T-helper 1 cell (primary cell): Measurements from ENCODE around the gene ROGDI.

Experiments
- DNase-seq, 5 donors: peaks; one replicate each; pipeline ENCODE4 v3.0.0-alpha.2; 2012 to 2020

ROGDI gene

DNA sequence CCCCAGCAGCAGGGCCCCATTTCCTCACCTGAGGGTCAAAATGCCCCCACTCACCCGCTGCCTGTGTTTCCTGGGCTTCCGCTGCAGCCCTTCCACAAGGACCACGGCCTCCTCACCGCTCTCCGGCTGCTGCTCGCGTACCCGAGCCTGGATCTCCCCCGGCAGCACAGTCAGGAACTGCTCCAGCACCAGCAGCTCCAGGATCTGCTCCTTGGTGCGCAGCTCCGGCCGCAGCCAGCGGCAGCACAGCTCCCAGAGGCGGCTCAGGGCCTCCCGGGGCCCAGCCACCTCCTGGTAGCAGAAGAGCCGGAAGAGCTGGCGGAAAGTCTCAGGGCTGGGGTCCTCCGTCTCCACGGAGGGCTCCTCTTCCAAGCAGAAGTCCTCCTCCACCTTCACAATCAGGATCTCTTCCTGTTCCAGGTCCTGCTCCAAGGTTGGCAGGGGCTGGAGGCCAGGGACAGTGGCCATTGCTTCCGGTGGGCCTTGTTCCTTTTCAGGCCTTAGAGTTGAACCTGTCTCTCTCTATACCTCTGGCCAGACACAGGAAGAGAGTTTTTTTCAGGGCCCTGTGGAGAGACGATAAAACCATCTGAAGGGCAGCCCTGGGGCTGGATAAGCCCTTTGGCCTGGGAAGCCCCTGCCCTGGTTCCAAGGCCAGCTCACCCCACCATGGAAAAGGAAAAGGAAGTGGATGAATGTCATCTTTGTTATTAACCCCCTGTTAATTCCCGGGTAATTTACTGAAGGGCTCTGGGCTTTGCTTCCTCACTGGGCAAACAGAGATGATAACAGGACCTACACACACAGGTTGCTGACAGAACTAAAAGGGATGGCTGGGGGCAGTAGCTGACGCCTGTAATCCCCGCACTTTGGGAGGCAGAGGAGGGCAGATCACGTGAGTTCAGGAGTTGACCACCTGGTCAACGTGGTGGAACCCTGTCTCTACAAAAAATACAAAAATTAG, 36.6 kb downstream of the ROGDI start:
- DNase-seq, result no peak

DNA sequence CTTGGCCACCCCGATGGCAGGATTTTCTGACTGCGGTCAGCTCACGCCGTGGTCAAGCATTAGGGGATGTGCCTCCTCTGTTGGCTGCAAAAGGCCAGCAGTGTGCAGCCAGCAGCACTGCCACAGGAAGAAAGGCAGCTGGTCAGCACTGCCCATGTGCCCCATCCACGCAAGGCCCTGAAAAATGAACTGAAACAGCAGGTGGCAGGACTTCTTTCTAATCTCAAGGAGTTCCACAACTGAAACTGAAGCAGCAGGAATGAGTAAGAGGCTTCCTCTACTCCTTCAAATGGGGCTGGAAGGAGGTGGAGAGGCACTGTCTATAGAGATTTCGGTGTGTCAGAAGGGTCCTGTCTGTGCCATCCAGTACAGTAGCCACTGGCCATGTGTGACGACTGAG, 38.6 kb downstream of the ROGDI start:
- DNase-seq, result no peak

DNA sequence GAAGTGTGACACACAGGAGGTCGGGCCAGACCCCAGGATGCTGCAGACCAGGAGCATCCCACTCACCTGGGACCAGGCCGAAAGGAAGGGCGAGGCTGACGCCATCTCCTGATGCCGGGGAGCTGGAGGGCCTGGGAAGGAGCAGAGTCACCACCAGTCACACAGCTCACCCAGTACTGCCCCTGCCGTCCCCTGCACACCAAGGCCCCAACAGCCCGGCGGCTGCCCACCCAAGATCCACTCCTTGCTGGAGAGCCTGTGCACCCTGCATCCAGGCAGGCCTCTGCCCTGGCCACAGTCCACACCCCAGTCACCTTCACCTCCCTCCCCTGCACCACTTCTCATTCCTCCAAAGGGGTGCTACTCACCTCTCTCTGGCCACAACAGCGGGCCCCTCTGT, 40.2 kb downstream of the ROGDI start:
- DNase-seq, result no peak

DNA sequence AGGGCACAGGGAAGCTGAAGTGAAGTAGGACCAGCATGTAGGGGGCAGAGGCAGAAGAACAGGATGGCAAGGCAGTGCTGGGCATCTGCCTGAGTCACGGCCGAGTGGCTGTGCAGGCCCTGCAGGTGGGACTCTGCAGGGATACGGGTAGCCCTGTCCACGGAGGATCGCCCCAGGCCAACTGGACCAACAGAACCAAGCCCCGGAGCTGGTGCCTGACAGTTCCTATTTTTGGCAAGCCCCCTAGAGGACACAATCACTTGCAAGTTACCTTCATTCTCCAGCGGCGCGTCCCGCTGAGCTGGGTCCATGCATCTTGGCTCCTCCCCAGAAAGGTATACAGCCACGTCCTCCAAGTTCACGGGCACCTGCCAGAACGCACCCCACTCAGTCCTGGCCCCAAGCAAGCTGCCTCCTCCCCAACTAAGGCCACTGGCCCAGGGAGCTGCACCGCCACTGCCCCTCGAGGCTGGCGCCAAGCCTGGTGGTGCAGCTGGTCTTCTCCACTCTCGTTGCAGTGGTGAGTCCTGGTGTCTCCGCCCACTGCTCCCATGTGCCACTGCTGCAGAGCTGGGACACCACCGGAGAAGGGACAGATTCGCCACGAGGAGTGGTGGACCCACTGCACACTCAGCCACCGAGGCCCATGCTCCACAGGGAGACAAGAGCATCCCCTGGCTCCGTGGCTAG, 42.1 kb downstream of the ROGDI start:
- DNase-seq, result no peak

DNA sequence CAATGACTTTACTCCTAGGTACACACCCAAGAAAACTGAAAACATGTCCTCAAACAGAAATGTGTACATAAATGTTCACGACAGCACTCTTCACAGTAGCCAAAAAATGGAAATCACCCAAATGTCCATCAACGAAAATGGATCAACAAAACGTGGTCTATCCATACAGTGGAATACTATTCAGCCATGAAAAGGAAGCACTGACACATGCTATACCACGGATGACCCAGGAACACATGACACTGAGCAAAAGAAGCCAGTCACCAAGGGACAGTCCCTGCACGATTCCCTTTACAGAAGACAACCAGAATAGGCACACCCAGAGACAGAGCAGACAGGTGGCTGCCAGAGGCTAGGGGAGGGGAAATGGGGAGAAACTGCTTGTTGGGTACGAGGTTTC, 46.7 kb downstream of the ROGDI start:
- DNase-seq, result no peak

DNA sequence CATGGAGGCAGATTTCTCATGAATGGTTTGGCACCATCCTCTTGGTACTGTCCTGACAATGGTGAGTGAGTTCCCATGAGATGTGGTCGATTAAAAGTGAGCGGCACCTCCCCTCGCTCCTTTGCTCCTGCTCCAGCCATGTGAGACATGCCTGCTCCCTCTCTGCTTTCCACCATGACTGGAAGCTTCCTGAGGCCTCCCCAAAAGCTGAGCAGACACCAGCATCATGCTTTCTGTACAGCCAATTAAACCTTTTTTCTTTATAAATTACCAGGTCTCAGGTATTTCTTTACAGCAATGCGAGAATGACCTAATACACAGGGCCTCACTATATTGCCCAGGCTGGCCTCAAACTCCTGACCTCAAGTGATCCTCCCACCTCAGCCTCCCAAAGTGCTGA, 47.6 kb downstream of the ROGDI start:
- no peak for DNase-seq

DNA sequence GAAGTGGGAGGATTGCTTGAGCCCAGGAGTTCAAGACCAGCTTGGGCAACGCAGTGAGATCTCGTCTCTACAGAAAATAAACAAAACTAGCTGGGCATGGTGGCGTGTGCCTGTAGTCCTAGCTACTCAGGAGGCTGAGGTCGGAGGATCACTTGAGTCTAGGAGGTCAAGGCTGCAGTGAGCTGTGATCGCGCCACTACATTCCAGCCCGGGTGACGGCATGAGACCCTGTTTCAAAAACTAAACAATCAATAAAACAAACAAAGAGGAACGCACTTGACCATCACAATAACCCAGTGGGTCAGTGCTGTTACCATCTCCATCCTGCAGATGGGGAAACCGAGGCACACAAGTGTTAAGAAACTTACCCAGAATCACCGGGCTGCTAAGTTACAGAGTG, 49.2 kb downstream of the ROGDI start:
- DNase-seq, result no peak

DNA sequence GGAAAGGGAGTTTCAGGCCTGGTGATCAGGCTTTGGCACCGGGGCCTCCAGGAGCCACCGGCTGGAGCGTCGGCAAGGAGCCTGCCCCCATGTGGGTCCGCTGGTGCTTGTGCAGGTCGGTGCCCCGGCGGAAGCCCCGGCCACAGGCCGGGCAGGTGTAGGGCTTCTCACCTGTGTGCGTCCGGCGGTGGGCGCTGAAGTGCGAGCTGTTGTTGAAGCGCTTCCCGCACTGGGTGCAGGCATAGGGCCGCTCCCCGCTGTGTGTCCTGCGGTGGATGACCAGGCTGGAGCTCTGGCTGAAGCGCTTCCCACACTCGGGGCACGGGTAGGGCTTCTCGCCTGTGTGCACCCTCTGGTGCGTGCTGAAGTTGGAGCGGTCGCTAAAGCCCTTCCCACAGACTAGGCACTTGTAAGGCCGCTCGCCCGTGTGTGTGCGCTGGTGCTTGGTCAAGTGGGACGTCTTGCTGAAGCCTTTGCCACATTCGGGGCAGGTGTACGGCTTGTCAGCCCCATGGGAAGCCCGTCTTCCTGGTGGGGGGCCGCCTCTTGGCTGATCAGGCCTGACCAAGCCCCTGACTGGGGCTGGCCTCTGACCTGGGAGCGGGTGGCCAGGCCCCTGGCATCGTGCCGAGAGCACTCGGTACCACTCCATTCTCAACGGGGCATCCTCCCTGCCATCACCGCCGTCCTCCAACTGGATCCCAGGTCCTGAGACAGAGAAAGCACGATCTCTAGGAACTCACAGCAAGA, 49.9 kb downstream of the ROGDI start:
- DNase-seq, result no peak

DNA sequence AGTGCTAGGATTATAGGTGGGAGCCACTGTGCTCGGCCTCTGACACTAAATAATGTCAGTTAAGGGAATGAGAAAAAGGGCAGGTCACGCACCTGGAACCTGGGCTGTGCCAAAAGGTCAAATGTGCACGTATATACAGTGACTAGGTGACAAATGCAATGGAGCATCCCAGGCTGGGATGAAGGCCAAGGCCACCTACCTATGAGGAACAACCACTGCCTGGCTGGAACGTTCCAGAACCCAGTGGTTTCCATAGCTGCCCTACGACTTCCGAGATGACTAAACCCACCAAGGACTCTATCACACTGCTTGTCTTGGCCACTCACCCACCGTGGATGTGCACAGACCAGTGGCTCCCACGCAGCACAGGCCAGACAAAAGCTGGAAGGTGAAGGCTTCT, 51.5 kb downstream of the ROGDI start:
- DNase-seq, result no peak

DNA sequence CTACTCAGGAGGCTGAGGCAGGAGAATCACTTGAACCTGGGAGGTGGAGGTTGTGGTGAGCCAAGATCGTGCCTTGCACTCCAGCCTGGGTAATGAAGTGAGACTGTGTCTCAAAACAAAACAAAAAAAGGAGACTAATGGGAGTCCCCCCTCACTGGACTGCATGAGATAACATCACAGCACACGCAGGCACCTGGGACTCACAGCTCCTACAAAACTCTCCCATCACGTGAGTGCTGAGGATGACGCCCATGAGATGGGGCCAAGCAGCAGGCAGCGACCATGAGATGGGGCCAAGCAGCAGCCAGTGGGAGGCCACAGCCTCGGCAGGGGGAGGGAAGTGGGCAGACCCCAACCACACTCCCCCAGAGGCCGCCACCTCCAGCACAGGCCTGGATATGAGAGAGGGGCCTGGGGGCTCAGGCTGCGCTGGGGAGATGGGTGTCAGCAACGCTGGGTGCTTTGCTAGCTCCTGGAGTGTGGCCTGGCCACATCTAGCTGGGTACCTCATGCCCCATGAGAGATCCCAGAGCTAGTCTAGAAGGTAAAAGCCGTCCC, 52.7 kb downstream of the ROGDI start:
- no peak for DNase-seq

DNA sequence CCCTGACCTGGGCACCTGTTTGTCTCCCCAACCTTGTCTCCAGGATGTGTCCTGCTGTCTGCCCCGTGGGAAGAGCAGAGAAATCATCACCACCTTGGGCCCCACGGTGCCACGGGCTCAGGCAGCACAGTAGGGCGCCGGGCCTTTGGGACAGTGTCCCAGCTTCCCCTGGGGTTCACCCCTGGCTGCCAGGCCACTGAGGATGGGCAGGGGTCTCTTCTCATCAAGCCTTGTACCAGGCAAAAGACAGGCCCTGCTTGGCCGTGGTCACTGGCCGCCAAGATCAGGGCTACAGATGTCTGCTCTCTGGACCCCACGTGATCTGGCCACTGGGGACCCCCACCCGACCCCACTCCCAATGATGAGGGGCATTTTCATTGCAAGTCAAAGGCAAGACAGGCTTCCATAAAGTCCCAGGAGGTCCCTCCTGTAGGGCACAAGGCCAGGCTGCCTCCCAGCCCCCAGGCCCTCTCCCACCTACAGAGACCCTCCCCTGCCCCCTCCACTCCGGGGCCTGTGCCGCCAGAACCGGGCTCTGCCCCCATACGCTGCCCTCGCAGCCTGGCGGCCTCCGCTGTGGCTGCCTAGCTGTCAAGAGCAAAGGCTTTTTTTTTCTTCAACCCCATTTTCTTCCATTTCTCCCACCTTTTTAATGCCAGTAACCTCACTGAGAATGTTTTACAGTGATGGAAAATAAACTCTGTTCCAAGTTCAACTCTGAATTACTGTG, 53.6 kb downstream of the ROGDI start:
- DNase-seq, result no peak

DNA sequence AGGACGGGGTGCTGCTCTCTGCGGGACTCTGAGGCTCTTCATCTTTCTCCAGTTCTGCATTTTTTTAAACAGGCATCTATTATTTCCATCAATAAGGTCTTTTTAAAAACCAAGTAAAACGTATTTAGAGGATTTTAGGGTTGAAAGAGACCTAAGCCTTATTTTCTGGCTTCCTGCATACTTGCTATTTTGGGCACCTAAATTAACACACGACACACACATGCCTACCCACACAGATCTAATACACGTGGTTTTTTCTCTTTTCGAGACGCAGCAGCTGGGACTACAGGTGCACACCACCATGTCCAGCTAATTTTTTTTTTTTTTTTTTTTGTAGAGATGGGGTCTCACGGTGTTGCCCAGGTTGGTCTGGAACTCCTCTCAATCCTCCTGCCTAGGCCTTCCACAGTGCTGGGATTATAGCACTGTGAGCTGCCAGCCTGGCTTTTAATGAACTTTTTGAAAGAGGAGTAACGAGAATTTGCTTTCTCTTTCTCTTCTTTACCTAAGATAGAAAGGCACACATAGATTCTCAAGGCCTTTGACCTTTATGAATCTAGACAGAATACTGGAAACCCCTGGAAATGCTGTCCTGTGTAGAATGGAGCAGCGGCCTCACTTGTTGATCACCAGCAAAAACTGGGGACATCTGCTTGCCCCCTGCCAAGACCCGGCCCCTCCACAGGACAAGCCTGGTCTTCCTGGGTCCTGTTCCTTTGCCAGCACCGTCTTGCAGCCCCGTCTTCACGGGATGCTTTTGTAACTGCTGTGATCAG, 54.3 kb downstream of the ROGDI start:
- no peak for DNase-seq

DNA sequence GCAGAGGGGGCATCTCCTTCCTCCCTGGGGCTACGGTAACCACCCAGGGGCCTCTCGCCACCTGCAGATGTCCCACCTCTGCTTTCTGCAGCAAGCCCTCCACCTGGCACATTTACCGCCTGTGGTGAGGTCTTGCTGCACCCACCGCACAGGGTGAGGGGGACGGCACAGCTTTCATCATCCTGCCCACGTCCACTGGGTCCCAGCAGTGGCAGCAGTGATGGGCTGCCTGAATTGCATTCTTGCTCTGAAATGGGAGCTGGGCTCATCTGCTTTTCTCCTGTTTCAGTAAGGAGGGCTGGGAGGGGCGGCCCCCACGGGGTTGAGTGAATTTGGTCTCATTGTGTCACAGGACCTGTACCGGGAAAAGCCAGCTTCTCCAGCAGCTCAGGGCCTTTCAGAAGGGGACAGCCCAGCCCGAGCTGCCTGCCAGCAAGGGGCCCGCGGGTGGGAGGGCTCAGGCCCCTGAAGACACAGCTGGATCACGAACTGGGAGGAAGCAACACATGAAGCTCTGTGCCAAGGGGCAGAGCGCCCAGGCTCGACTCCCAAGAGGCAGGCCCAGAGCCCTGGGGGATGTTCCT, 55.4 kb downstream of the ROGDI start:
- no peak for DNase-seq
